Astrocyte of the hippocampus (primary cell): Measurements from ENCODE around the gene BCL2L11.

Experiments
- DNase-seq: peaks from one replicate; pipeline ENCODE4 v3.0.0; 2011; ENCODE audit warnings: low read depth, low spot score

BCL2L11 gene

GRCh38 chr2:111143107-111143842 is 22.6 kb downstream of the BCL2L11 start:
- no peak for DNase-seq

- no peak for DNase-seq
Measured at GRCh38 chr2:111143843-111144198, 23.1 kb downstream of the BCL2L11 start.

GRCh38 chr2:111145103-111145760 is 24.5 kb downstream of the BCL2L11 start:
- DNase-seq = no peak

- no peak for DNase-seq
Measured at GRCh38 chr2:111145951-111146350, 25.2 kb downstream of the BCL2L11 start.

- DNase-seq = no peak
Measured at GRCh38 chr2:111148225-111148873, 27.6 kb downstream of the BCL2L11 start.

- DNase-seq = no peak
Measured at GRCh38 chr2:111148925-111149324, 28.2 kb downstream of the BCL2L11 start.

- no peak for DNase-seq
Measured at GRCh38 chr2:111149882-111150455, 29.3 kb downstream of the BCL2L11 start.

GRCh38 chr2:111154758-111155157 is 34.0 kb downstream of the BCL2L11 start:
- no peak for DNase-seq

GRCh38 chr2:111155610-111156009 is 34.9 kb downstream of the BCL2L11 start:
- DNase-seq = peak; percentile 23

GRCh38 chr2:111156529-111156928 is 35.8 kb downstream of the BCL2L11 start:
- DNase-seq = no peak

GRCh38 chr2:111157071-111157661 is 36.5 kb downstream of the BCL2L11 start:
- no peak for DNase-seq

GRCh38 chr2:111157798-111158197 is 37.1 kb downstream of the BCL2L11 start:
- no peak for DNase-seq

GRCh38 chr2:111159641-111160040 is 38.9 kb downstream of the BCL2L11 start:
- DNase-seq = no peak

GRCh38 chr2:111160758-111161157 is 40.0 kb downstream of the BCL2L11 start:
- DNase-seq = peak; percentile 86

GRCh38 chr2:111161971-111162370 is 41.3 kb downstream of the BCL2L11 start:
- DNase-seq = peak; percentile 51

GRCh38 chr2:111162718-111163331 is 42.1 kb downstream of the BCL2L11 start:
- DNase-seq = no peak

GRCh38 chr2:111164078-111164477 is 43.4 kb downstream of the BCL2L11 start:
- no peak for DNase-seq

GRCh38 chr2:111165084-111165483 is 44.4 kb downstream of the BCL2L11 start:
- DNase-seq = no peak

GRCh38 chr2:111166115-111166514 is 45.4 kb downstream of the BCL2L11 start:
- no peak for DNase-seq

- no peak for DNase-seq
Measured at GRCh38 chr2:111167076-111167862, 46.6 kb downstream of the BCL2L11 start.

- DNase-seq = no peak
Measured at GRCh38 chr2:111167863-111168162, 47.1 kb downstream of the BCL2L11 start.
